Cardiac muscle cell (in vitro differentiated cells and primary cell): ENCODE measurements around the gene RCE1. TPM values are rescaled to one million over a fixed set of nuclear protein-coding genes. Genes with fewer than 3 reads are reported as not detected.

Experiments used
- DNase-seq, 2 donors: peaks; one replicate each; pipeline versions ENCODE4 v3.0.0 to v3.0.0-alpha.2; 2010 to 2017; ENCODE audit warnings: low read depth in 1 of 2, low spot score in 1 of 2
- H3K27ac ChIP-seq: fragments of 200-600 bp; sonication (generic); 2 replicates; pipeline ENCODE4 v1.5.1; 2016
- H3K27me3 ChIP-seq: fragments of 200-600 bp; sonication (generic); 2 replicates; pipeline ENCODE4 v1.6.0; 2016; ENCODE audit warnings: control low read depth
- H3K36me3 ChIP-seq: fragments of 200-600 bp; sonication (generic); 2 replicates; pipeline ENCODE4 v1.5.1; 2016; ENCODE audit warnings: control low read depth
- H3K4me1 ChIP-seq: fragments of 200-600 bp; sonication (generic); 2 replicates; pipeline ENCODE4 v1.8.1; 2017; ENCODE audit warnings: low read depth, mild to moderate bottlenecking, mixed run types
- H3K4me3 ChIP-seq: fragments of 200-600 bp; sonication (generic); 2 replicates; pipeline ENCODE4 v1.5.1; 2016; ENCODE audit warnings: mild to moderate bottlenecking
- H3K9me3 ChIP-seq: fragments of 200-600 bp; sonication (generic); 2 replicates; pipeline ENCODE4 v1.5.1; 2017; ENCODE audit warnings: low read depth, mild to moderate bottlenecking, control low read depth
- polyA plus RNA-seq: library from polyadenylated mRNA; unstranded; fragments of >200 nt; fragmentation: Nextera tagmentation; extraction: Ambion mirVana; gene quantifications from 2 replicates; pipeline ENCODE4 v1.2.1, GENCODE V29; 2016
- total RNA-seq: library from RNA; depleted of rRNA; stranded (reverse); fragments of >200 nt; gene quantifications from 2 replicates; pipeline ENCODE4 v1.2.3, GENCODE V29; 2016
- TF ChIP-seq, protein P1 (sequence below): IDR thresholded peaks from 2 replicates; pipeline ENCODE4 v1.5.1; 2012; ENCODE audit warnings: low read depth, mild to moderate bottlenecking, low read length

The RCE1 gene
- total and polyA plus RNA-seq, 2 experiments from 2014 or later, result 19.9 to 24.4 TPM

DNA sequence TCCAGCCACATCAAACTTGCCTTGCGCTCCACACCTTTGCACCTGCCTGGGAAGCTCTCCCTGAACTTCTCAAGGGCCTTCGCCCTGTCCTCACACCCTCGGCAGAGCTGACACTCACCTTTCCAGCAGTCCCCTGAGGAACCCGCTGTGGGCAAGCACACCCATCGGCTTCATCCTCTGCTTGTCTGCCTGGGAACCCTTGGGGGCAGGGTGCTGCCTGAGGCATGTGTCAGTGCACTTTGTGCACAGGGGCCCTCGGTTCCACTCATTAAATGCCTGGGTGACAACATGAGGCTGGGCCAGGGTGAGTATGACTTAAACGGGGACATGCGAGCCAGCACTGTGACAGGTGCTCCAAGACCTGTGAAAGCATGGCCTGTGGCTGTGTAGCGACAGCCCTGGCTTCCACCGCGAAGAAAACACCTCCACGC is 11.0 kb downstream of the RCE1 start:
- TF ChIP-seq, protein P1, sequence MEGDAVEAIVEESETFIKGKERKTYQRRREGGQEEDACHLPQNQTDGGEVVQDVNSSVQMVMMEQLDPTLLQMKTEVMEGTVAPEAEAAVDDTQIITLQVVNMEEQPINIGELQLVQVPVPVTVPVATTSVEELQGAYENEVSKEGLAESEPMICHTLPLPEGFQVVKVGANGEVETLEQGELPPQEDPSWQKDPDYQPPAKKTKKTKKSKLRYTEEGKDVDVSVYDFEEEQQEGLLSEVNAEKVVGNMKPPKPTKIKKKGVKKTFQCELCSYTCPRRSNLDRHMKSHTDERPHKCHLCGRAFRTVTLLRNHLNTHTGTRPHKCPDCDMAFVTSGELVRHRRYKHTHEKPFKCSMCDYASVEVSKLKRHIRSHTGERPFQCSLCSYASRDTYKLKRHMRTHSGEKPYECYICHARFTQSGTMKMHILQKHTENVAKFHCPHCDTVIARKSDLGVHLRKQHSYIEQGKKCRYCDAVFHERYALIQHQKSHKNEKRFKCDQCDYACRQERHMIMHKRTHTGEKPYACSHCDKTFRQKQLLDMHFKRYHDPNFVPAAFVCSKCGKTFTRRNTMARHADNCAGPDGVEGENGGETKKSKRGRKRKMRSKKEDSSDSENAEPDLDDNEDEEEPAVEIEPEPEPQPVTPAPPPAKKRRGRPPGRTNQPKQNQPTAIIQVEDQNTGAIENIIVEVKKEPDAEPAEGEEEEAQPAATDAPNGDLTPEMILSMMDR, result no peak
- Histone ChIP-seq H3K4me3 (no peak overlapping the region), H3K27me3 (no peaks in the 10 kb centered on the region), H3K9me3 (no peaks in the 10 kb centered on the region), H3K27ac (no peak overlapping the region), H3K4me1 (peaks cover 6% of the 10 kb centered on the region), H3K36me3 (no peaks in the 10 kb centered on the region)
- DNase-seq, result no peak

- Histone ChIP-seq H3K9me3 (no peaks in the 10 kb centered on the region), H3K4me3 (no peak overlapping the region), H3K4me1 (peaks cover 6% of the 10 kb centered on the region), H3K27me3 (no peaks in the 10 kb centered on the region), H3K27ac (no peak overlapping the region), H3K36me3 (peaks cover 3% of the 10 kb centered on the region)
- TF ChIP-seq, protein P1, result no peak
- DNase-seq, result no peak
These were observed 11.5 kb downstream of the RCE1 start for GRCh38 chr11:66854729-66855211.

DNA sequence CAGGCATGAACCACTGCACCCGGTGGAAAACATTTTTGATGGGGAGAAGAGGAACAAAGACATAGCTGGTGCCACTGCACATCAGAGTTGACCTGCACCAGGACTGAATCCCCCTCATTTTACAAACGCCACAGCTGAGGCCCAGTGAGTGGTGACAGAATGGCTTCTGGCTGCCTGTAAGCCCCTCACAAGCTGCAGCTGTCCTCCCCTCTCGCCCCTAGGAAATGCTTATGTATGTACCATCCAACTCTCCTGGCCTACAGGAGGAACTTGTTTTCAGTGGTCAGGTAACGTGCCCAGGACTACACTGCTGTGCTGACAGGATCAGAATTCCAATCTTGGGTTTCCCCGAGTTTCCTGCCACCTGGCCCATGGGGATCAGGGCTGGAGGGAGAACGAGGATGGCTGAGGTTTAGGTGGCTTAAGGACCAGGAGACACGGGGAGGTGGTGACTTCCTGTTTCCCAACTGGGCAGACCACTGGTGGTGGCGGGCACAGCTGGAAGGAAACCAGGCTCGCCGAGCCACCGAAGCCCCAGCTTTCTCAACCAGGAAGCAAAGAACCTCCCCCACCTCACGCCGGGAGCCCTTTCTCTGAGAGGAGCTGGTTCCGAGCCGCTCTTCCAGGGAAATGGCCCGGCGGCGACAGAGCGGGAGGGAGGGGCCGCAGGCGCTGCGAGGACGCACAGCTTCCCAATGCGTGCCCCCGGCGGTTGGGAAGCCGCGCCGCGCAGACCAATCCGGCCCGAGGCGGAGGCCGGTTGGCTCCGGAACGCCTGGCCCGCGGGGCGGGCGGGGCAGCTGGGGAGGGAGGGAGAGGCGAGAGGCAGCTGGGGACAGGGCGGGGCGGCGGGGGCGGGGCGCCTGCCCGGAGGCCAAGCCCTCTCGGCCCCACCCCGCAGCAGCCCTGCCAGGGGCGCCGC is 12.6 kb downstream of the RCE1 start:
- peak overlapping the region; percentile 2 for H3K27ac ChIP-seq
- peak overlapping the region; percentile 59 for H3K4me3 ChIP-seq
- peaks cover 6% of the 10 kb centered on the region for H3K4me1 ChIP-seq
- DNase-seq, result peak; percentile 95 to 97
- H3K27me3 ChIP-seq, result no peaks in the 10 kb centered on the region
- TF ChIP-seq, protein P1, result no peak
- peaks cover 3% of the 10 kb centered on the region for H3K36me3 ChIP-seq
- H3K9me3 ChIP-seq, result no peaks in the 10 kb centered on the region

- H3K36me3 ChIP-seq, result peaks cover 3% of the 10 kb centered on the region
- no peaks in the 10 kb centered on the region for H3K27me3 ChIP-seq
- peaks cover 6% of the 10 kb centered on the region for H3K4me1 ChIP-seq
- TF ChIP-seq, protein P1, result no peak
- DNase-seq, result peak in 1 of 2 donors; percentile 76
- H3K9me3 ChIP-seq, result no peaks in the 10 kb centered on the region
- H3K27ac ChIP-seq, result peak within 1 kb of the TSS; percentile 2
- peak within 1 kb of the TSS; percentile 59 for H3K4me3 ChIP-seq
These were observed 13.4 kb downstream of the RCE1 start, which contains the start of gene LRFN4 for GRCh38 chr11:66856496-66857233. Gene LRFN4, plus strand, starts transcription at chr11:66857064. Its CDS starts 681 bp downstream, at chr11:66857745.

DNA sequence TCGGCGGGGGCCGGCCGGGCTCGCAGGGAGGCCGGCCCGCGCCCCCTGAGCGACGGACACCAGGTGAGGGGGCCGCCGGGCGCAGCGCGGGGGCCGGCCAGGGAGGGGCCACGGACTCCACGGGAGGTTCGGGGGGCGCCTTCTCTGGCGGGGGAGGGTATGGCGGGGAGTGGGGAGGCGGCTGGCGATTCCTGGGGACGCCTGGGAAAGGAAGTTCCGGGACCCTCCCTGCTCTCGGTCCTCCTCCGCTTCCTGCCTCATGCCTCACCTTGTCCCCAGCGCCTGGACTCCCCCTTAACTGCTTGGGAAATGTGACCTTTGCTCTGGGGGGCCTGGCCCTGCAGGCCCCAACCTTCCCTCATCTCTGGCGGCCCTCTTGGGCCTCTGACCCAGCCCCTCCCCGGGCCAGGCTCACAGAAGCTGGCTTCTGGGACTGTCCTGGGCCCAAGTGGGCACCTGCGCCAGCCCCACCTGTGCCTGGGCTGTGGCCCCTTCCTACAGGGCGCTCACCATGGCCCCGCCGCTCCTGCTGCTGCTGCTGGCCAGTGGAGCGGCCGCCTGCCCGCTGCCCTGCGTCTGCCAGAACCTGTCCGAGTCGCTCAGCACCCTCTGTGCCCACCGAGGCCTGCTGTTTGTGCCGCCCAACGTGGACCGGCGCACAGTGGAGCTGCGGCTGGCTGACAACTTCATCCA is 14.1 kb downstream of the RCE1 start:
- Histone ChIP-seq H3K4me1 (peaks cover 6% of the 10 kb centered on the region), H3K9me3 (no peaks in the 10 kb centered on the region), H3K27ac (no peak overlapping the region), H3K36me3 (peaks cover 3% of the 10 kb centered on the region), H3K4me3 (peak overlapping the region; percentile 59), H3K27me3 (no peaks in the 10 kb centered on the region)
- TF ChIP-seq, protein P1, result no peak
- no peak for DNase-seq
